Gastrocnemius medialis (tissue), 4 donors: ENCODE results near the gene C14orf180. TPM values are rescaled to one million over a fixed set of nuclear protein-coding genes. Genes with fewer than 3 reads are reported as not detected.

Experiments
- ATAC-seq, 2 donors: fragments of 150-250 bp; one replicate each; pipeline ENCODE4 v1.9.1; 2016
- DNase-seq, 2 donors: peaks; one replicate each; pipeline ENCODE4 v3.0.0-alpha.2; 2019
- H3K27ac ChIP-seq, 4 donors: fragments of 200-600 bp; sonication (generic); 1 replicate in 1 of 4; 2 replicates in 3 of 4; pipeline ENCODE4 v1.5.1; 2016 to 2018; ENCODE audit warnings: mild to moderate bottlenecking in 2 of 4, moderate library complexity in 1 of 4
- H3K27me3 ChIP-seq, 3 donors: fragments of 200-600 bp; sonication (generic) in 2 of 3; 1 replicate in 1 of 3; 2 replicates in 2 of 3; pipeline versions ENCODE4 v1.5.1 to v1.6.0; 2016 to 2019; ENCODE audit warnings: mild to moderate bottlenecking in 1 of 3, moderate library complexity in 1 of 3
- H3K36me3 ChIP-seq, 2 donors: fragments of 200-600 bp; sonication (generic) in 1 of 2; one replicate each; pipeline ENCODE4 v1.5.1; 2017 to 2018
- H3K4me1 ChIP-seq, 2 donors: fragments of 200-600 bp; sonication (generic) in 1 of 2; one replicate each; pipeline ENCODE4 v1.5.1; 2016 to 2017; ENCODE audit warnings: mild to moderate bottlenecking in 2 of 2
- H3K4me3 ChIP-seq, 4 donors: fragments of 200-600 bp; sonication (generic) in 3 of 4; 1 replicate in 1 of 4; 2 replicates in 3 of 4; pipeline ENCODE4 v1.5.1; 2016 to 2019; ENCODE audit warnings: mild to moderate bottlenecking in 2 of 4
- H3K9me3 ChIP-seq, 3 donors: fragments of 200-600 bp; sonication (generic) in 2 of 3; 1 replicate in 1 of 3; 2 replicates in 2 of 3; pipeline ENCODE4 v1.5.1; 2016 to 2019
- CTCF ChIP-seq, 5 experiments: fragments of 450-650 bp in 3 of 5; fragments of 200-600 bp in 2 of 5; sonication (generic) in 2 of 5; IDR thresholded peaks in 4 of 5; conservative IDR thresholded peaks in 1 of 5; 1 replicate in 4 of 5; 2 replicates in 1 of 5; pipeline ENCODE4 v1.5.1; 2016 to 2019; ENCODE audit warnings: antibody characterized with exemption in 5 of 5, mild to moderate bottlenecking in 3 of 5, moderate library complexity in 3 of 5
- POLR2A ChIP-seq, 2 donors: fragments of 450-650 bp; IDR thresholded peaks; one replicate each; pipeline ENCODE4 v1.6.1; 2017; ENCODE audit warnings: antibody characterized with exemption in 2 of 2, mild to moderate bottlenecking in 2 of 2, moderate library complexity in 2 of 2
- in situ Hi-C, 4 donors: fragments of 200-750 bp; cut with MboI; loops; one replicate each; pipeline versions ENCODE4 v1.15.0 to v1.8.0; 2017; ENCODE audit warnings: low sequenced_read_pairs in 4 of 4
- intact Hi-C: fragments of 100-400 bp; cut with DNase I; formaldehyde crosslinking; loops from one replicate; pipeline ENCODE4 v1.15.1; 2023; ENCODE audit warnings: low total_unique reads
- total RNA-seq, 4 donors: library from RNA; depleted of rRNA; stranded (reverse); fragments of >200 nt; gene quantifications; one replicate each; pipeline versions ENCODE4 v1.1.0 to v1.2.3, GENCODE V29; 2016

Gene C14orf180
- total RNA-seq, 4 donors from 2014 or later: 0.16 to 1.5 (median 0.25) TPM

GRCh38 chr14:104551851-104552737 lies 27.5 kb upstream of the C14orf180 start:
- no peak for ATAC-seq
- H3K27ac ChIP-seq: no peak overlapping the region
- no peak for DNase-seq
- H3K27me3 ChIP-seq: peaks cover 3 to 9% (median 4%) of the 10 kb centered on the region in 3 donors
- H3K36me3 ChIP-seq: no peaks in the 10 kb centered on the region
- no peaks in the 10 kb centered on the region for H3K9me3 ChIP-seq
- no peak overlapping the region for H3K4me3 ChIP-seq
- in situ Hi-C loops (loop anchor here in 3 of 4 donors (25.0 kb wide), 1 partner anchor 415 kb away; the partner anchor contains the start of gene KIF26A (in 3 of the 3)), intact Hi-C loops (no loop called here)
- no peak for TF ChIP-seq POLR2A (IDR thresholded peaks at IDR 0.05)
- no peak for TF ChIP-seq CTCF (IDR thresholded peaks at IDR 0.05 in 4 of 5, conservative IDR thresholded peaks at IDR 0.05 in 1 of 5)
- H3K4me1 ChIP-seq: no peaks in the 10 kb centered on the region

GRCh38 chr14:104552738-104553125 lies 26.8 kb upstream of the C14orf180 start:
- Histone ChIP-seq H3K9me3 (no peaks in the 10 kb centered on the region), H3K4me3 (no peak overlapping the region), H3K27ac (no peak overlapping the region), H3K4me1 (no peaks in the 10 kb centered on the region), H3K36me3 (no peaks in the 10 kb centered on the region), H3K27me3 (peaks cover 0 to 9% (median 3%) of the 10 kb centered on the region in 3 donors)
- ATAC-seq (no peak), DNase-seq (no peak)
- intact Hi-C loops: no loop called here
- in situ Hi-C loops: loop anchor here in 3 of 4 donors (25.0 kb wide), 1 partner anchor 415 kb away; the partner anchor contains the start of gene KIF26A (in 3 of the 3)
- TF ChIP-seq POLR2A (IDR thresholded peaks at IDR 0.05) (no peak), CTCF (IDR thresholded peaks at IDR 0.05 in 4 of 5, conservative IDR thresholded peaks at IDR 0.05 in 1 of 5) (no peak)

- H3K27ac ChIP-seq: no peak overlapping the region
- H3K36me3 ChIP-seq: no peaks in the 10 kb centered on the region
- no peak for TF ChIP-seq CTCF (IDR thresholded peaks at IDR 0.05 in 4 of 5, conservative IDR thresholded peaks at IDR 0.05 in 1 of 5)
- TF ChIP-seq POLR2A (IDR thresholded peaks at IDR 0.05): no peak
- DNase-seq (no peak), ATAC-seq (no peak)
- no peak overlapping the region for H3K4me3 ChIP-seq
- peaks cover 0 to 9% (median 0%) of the 10 kb centered on the region in 3 donors for H3K27me3 ChIP-seq
- in situ Hi-C loops (loop anchor here in 3 of 4 donors (25.0 kb wide), 1 partner anchor 416 kb away; the partner anchor contains the start of gene KIF26A (in 3 of the 3)), intact Hi-C loops (no loop called here)
- no peaks in the 10 kb centered on the region for H3K4me1 ChIP-seq
- no peaks in the 10 kb centered on the region for H3K9me3 ChIP-seq
Observed at GRCh38 chr14:104553166-104554087, 26.1 kb upstream of the C14orf180 start.

- ATAC-seq (no peak), DNase-seq (no peak)
- Histone ChIP-seq H3K4me3 (no peak overlapping the region), H3K4me1 (no peaks in the 10 kb centered on the region), H3K27ac (no peak overlapping the region), H3K9me3 (no peaks in the 10 kb centered on the region), H3K36me3 (no peaks in the 10 kb centered on the region), H3K27me3 (peaks cover 0 to 9% (median 0%) of the 10 kb centered on the region in 3 donors)
- intact Hi-C loops (no loop called here), in situ Hi-C loops (loop anchor here in 3 of 4 donors (25.0 kb wide), 1 partner anchor 417 kb away; the partner anchor contains the start of gene KIF26A (in 3 of the 3))
- TF ChIP-seq POLR2A (IDR thresholded peaks at IDR 0.05) (no peak), CTCF (IDR thresholded peaks at IDR 0.05 in 4 of 5, conservative IDR thresholded peaks at IDR 0.05 in 1 of 5) (no peak)
Observed at GRCh38 chr14:104554088-104554607, 25.4 kb upstream of the C14orf180 start.
